Loucy (cell line): ENCODE data around the gene OSGIN1.

Experiments
- H2AFZ ChIP-seq: fragments of 200-600 bp; sonication (generic); 2 replicates; pipeline ENCODE4 v1.6.0; 2016; ENCODE audit warnings: antibody characterized with exemption, mild to moderate bottlenecking, low read length, moderate library complexity
- H3F3A ChIP-seq: fragments of 200-600 bp; 2 replicates; pipeline ENCODE4 v1.6.0; 2016; ENCODE audit warnings: antibody characterized with exemption, low read depth, mild to moderate bottlenecking
- H3K27me3 ChIP-seq: fragments of 200-600 bp; sonication (generic); 2 replicates; pipeline ENCODE4 v1.6.1; 2014; ENCODE audit warnings: low read length, mild to moderate bottlenecking; ENCODE audit not compliant: insufficient read depth, poor library complexity, severe bottlenecking
- H3K36me3 ChIP-seq: fragments of 200-600 bp; sonication (generic); 2 replicates; pipeline ENCODE4 v1.6.1; 2016; ENCODE audit warnings: low read length; ENCODE audit not compliant: insufficient read depth
- H3K4me1 ChIP-seq: fragments of 200-600 bp; sonication (generic); 2 replicates; pipeline ENCODE4 v1.5.1; 2014; ENCODE audit warnings: low read length, mild to moderate bottlenecking; ENCODE audit not compliant: insufficient read depth, poor library complexity, severe bottlenecking
- H3K4me2 ChIP-seq: fragments of 200-600 bp; sonication (generic); 2 replicates; pipeline ENCODE4 v1.6.0; 2014; ENCODE audit warnings: antibody characterized with exemption, low read length, low read depth, mild to moderate bottlenecking; ENCODE audit not compliant: poor library complexity, severe bottlenecking
- H3K4me3 ChIP-seq: fragments of 200-600 bp; sonication (generic); 2 replicates; pipeline ENCODE4 v1.5.1; 2014; ENCODE audit warnings: low read length, mild to moderate bottlenecking, mixed read lengths; ENCODE audit not compliant: poor library complexity, severe bottlenecking
- H3K79me2 ChIP-seq: fragments of 200-600 bp; sonication (generic); 2 replicates; pipeline ENCODE4 v1.6.1; 2014; ENCODE audit warnings: low read length; ENCODE audit not compliant: insufficient read depth
- H3K9ac ChIP-seq: fragments of 200-600 bp; sonication (generic); 2 replicates; pipeline ENCODE4 v1.6.0; 2014; ENCODE audit warnings: mild to moderate bottlenecking, low read depth, low read length, moderate library complexity; ENCODE audit not compliant: poor library complexity, severe bottlenecking
- H3K9me2 ChIP-seq: fragments of 200-600 bp; sonication (generic); replicated peaks from 2 replicates; pipeline ENCODE4 v1.6.1; 2016; ENCODE audit warnings: low read depth, low read length, mixed read lengths
- H3K9me3 ChIP-seq: fragments of 200-600 bp; sonication (generic); 2 replicates; pipeline ENCODE4 v1.6.1; 2014; ENCODE audit warnings: mild to moderate bottlenecking, antibody characterized with exemption, low read length, low read depth; ENCODE audit not compliant: insufficient read depth
- H4K20me1 ChIP-seq: fragments of 200-600 bp; sonication (generic); 2 replicates; pipeline ENCODE4 v1.6.0; 2014; ENCODE audit warnings: antibody characterized with exemption, low read length, mild to moderate bottlenecking; ENCODE audit not compliant: insufficient read depth, poor library complexity, severe bottlenecking
- CTCF ChIP-seq: fragments of 200-600 bp; sonication (generic); conservative IDR thresholded peaks from 2 replicates; pipeline ENCODE4 v1.5.1; 2014; ENCODE audit warnings: mild to moderate bottlenecking, antibody characterized with exemption, low read length
- EZH2phosphoT487 ChIP-seq: fragments of 200-600 bp; IDR thresholded peaks from 2 replicates; pipeline ENCODE4 v1.6.1; 2018; ENCODE audit warnings: antibody characterized with exemption, mild to moderate bottlenecking, moderate library complexity, borderline replicate concordance

Gene OSGIN1

GRCh38 chr16:83971165-83972130, 18.4 kb downstream of the OSGIN1 start:
- Histone ChIP-seq H3K9me2 (no peaks in the 10 kb centered on the region), H3K4me1 (no peaks in the 10 kb centered on the region), H3F3A (no peaks in the 10 kb centered on the region), H3K9ac (no peak overlapping the region), H3K4me2 (no peak overlapping the region), H3K9me3 (no peaks in the 10 kb centered on the region), H2AFZ (no peak overlapping the region), H3K79me2 (no peaks in the 10 kb centered on the region), H3K27me3 (no peaks in the 10 kb centered on the region), H3K36me3 (no peaks in the 10 kb centered on the region), H3K4me3 (no peak overlapping the region), H4K20me1 (no peaks in the 10 kb centered on the region)
- TF ChIP-seq EZH2phosphoT487 (no peak), CTCF (no peak)

DNA sequence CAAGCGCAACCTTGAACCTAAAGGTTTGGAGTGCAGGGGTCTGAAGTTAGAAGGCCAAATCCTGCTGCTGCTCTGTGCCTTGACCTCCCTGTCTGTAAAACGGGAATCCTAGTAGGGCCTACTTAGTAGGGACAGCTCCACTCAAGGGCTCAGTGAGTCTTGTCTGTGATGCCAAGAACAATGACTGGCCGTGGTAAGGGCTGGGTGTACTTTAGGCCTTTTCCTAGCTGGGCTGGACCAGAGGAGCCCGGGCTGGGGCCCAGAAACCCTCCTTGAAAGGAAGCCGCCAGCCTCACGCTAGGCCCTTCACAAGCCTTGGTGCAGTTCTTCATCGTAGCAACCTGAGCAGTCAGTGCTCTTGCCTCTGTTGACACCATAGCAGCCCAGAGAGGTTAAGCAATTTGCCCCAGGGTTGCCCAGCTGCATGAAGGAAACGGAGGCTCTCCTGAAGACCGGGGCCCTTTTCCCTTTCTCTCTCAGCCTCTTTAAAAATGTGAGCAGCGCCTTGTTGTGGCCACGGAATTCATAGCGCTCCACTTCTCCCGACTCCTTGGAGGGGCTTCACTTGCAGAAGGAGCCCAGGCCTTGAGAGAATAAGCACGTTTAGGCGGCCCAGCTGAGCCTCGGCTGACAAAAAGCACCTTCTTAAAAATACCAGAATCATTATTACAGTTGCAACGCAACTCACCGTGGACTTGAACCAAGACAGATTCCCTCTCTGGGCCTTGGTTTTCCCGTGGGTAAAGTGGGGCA, 19.4 kb downstream of the OSGIN1 start:
- Histone ChIP-seq H3K9ac (no peak overlapping the region), H3K79me2 (no peaks in the 10 kb centered on the region), H3F3A (no peaks in the 10 kb centered on the region), H4K20me1 (no peaks in the 10 kb centered on the region), H3K4me3 (no peak overlapping the region), H3K9me2 (no peaks in the 10 kb centered on the region), H3K4me2 (no peak overlapping the region), H2AFZ (no peak overlapping the region), H3K27me3 (no peaks in the 10 kb centered on the region), H3K9me3 (no peaks in the 10 kb centered on the region), H3K36me3 (no peaks in the 10 kb centered on the region), H3K4me1 (no peaks in the 10 kb centered on the region)
- TF ChIP-seq CTCF (no peak), EZH2phosphoT487 (no peak)

GRCh38 chr16:83973077-83973476, 20.0 kb downstream of the OSGIN1 start:
- Histone ChIP-seq H3K4me2 (no peak overlapping the region), H3K36me3 (no peaks in the 10 kb centered on the region), H3K27me3 (no peaks in the 10 kb centered on the region), H2AFZ (no peak overlapping the region), H4K20me1 (no peaks in the 10 kb centered on the region), H3K79me2 (no peaks in the 10 kb centered on the region), H3K9me2 (no peaks in the 10 kb centered on the region), H3K9me3 (no peaks in the 10 kb centered on the region), H3K9ac (no peak overlapping the region), H3K4me3 (no peak overlapping the region), H3F3A (no peaks in the 10 kb centered on the region), H3K4me1 (no peaks in the 10 kb centered on the region)
- no peak for TF ChIP-seq CTCF
- TF ChIP-seq EZH2phosphoT487, result no peak
